ACC112 (cell line): Measurements from ENCODE around the gene APOC3.

Experiments used
- H2AFZ ChIP-seq: fragments of 200-600 bp; sonication (generic); one replicate; pipeline ENCODE4 v1.6.0; 2017; ENCODE audit warnings: antibody characterized with exemption, low read length; ENCODE audit not compliant: unreplicated experiment
- H3K27ac ChIP-seq: fragments of 200-600 bp; sonication (generic); 2 replicates; pipeline ENCODE4 v1.5.1; 2014; ENCODE audit warnings: low read depth, mild to moderate bottlenecking, antibody characterized with exemption, low read length, moderate library complexity
- H3K27me3 ChIP-seq: fragments of 200-600 bp; sonication (generic); 2 replicates; pipeline ENCODE4 v1.6.1; 2014; ENCODE audit warnings: mild to moderate bottlenecking, antibody characterized with exemption, low read length, moderate library complexity, mixed read lengths; ENCODE audit not compliant: insufficient read depth
- H3K36me3 ChIP-seq: fragments of 200-600 bp; sonication (generic); 2 replicates; pipeline ENCODE4 v1.6.1; 2016; ENCODE audit warnings: mild to moderate bottlenecking, antibody characterized with exemption, low read length, moderate library complexity, mixed read lengths; ENCODE audit not compliant: insufficient read depth
- H3K4me1 ChIP-seq: fragments of 200-600 bp; sonication (generic); one replicate; pipeline ENCODE4 v1.6.1; 2016; ENCODE audit warnings: low read length, mixed read lengths; ENCODE audit not compliant: insufficient read depth, unreplicated experiment, control insufficient read depth
- H3K4me3 ChIP-seq: fragments of 200-600 bp; sonication (generic); 2 replicates; pipeline ENCODE4 v1.5.1; 2014; ENCODE audit warnings: mild to moderate bottlenecking, low read depth, low read length
- H3K79me2 ChIP-seq: fragments of 200-600 bp; sonication (generic); one replicate; pipeline ENCODE4 v1.6.0; 2016; ENCODE audit warnings: low read length; ENCODE audit not compliant: control insufficient read depth, unreplicated experiment, insufficient read depth

The APOC3 gene

DNA sequence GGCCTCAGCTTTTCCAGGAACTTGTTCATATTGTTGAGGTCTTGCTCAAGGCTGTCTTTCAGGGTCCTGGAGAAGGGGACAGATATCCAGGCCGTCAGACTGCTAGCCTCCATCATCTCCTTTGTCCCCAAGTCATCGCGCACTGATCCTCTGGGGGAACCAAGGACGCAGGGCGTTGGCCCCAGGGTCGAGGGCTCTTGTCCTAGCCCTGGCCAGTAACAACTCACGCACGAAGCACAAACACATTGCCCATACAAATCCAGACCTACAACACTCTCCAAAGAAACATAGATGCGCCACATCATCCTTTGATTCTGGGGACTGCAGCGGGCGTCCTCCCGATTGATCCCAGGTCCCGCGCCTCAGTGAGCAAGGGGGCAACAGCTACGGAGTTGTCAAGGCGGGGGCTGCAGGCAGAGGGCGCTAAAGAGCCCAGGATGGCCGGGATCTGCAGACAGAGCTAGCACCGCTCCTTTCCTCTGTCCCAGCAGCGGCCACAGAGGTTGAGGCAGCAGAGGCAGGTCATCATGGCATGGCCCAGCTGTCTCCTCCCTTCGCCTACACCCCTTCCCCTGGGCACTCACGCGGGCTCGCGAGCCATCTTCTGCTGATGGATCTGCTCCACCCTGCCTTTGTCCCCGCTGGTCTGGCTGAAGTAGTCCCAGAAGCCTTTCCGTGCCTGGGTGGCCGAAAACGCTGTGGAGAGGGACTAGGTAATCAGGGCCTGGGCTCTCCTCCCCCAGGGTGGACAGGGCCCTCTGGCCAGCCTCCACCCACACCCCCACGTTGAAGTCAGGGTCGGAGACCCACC lies 38.5 kb upstream of the APOC3 start:
- Histone ChIP-seq H3K36me3 (peaks cover 4% of the 10 kb centered on the region; the same call in 1 of the 2 replicates), H2AFZ (no peak overlapping the region), H3K4me1 (peaks cover 32% of the 10 kb centered on the region), H3K27me3 (no peaks in the 10 kb centered on the region), H3K27ac (no peak overlapping the region), H3K79me2 (peaks cover 16% of the 10 kb centered on the region), H3K4me3 (no peak overlapping the region)

DNA sequence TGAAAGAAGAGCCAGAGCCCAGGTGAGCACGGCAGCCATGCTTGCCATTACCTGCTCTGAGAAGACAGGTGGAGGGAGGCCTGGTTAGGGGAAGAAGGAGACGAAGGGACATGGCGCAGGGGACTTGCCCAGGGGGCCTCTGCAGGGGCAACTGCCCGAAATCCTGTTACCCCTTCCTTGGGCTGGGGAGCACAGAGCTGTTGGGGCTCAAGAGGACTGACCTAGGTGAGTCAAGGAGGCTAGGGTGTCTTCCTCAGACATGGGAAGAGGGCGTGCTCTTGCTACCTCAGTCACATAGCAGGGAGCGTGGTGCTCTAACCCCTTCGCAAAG lies 37.9 kb upstream of the APOC3 start, which contains the start of gene APOA5:
Gene APOA5, minus strand, starts transcription at position 67 of the 331 bp plus-strand sequence. Its CDS starts 19 bp downstream, at position 48.
- H2AFZ ChIP-seq, result no peak within 1 kb of the TSS
- no peak within 1 kb of the TSS for H3K4me3 ChIP-seq
- H3K27me3 ChIP-seq, result no peaks in the 10 kb centered on the region
- H3K79me2 ChIP-seq, result peaks cover 10% of the 10 kb centered on the region
- no peaks in the 10 kb centered on the region for H3K36me3 ChIP-seq
- H3K27ac ChIP-seq, result peak within 1 kb of the TSS; percentile 23
- peaks cover 27% of the 10 kb centered on the region for H3K4me1 ChIP-seq

- no peak overlapping the region for H2AFZ ChIP-seq
- H3K4me1 ChIP-seq, result peaks cover 24% of the 10 kb centered on the region
- H3K4me3 ChIP-seq, result no peak overlapping the region
- peak overlapping the region; percentile 23 for H3K27ac ChIP-seq
- no peaks in the 10 kb centered on the region for H3K27me3 ChIP-seq
- H3K79me2 ChIP-seq, result peaks cover 5% of the 10 kb centered on the region
- no peaks in the 10 kb centered on the region for H3K36me3 ChIP-seq
These were observed 37.4 kb upstream of the APOC3 start for GRCh38 chr11:116792144-116792868.

- H3K27me3 ChIP-seq, result no peaks in the 10 kb centered on the region
- no peaks in the 10 kb centered on the region for H3K79me2 ChIP-seq
- H3K4me3 ChIP-seq, result no peak overlapping the region
- H3K36me3 ChIP-seq, result no peaks in the 10 kb centered on the region
- H2AFZ ChIP-seq, result peak overlapping the region; percentile 9
- H3K4me1 ChIP-seq, result peaks cover 24% of the 10 kb centered on the region
- peak overlapping the region; percentile 23 for H3K27ac ChIP-seq
These were observed 36.6 kb upstream of the APOC3 start for GRCh38 chr11:116792869-116793771.

DNA sequence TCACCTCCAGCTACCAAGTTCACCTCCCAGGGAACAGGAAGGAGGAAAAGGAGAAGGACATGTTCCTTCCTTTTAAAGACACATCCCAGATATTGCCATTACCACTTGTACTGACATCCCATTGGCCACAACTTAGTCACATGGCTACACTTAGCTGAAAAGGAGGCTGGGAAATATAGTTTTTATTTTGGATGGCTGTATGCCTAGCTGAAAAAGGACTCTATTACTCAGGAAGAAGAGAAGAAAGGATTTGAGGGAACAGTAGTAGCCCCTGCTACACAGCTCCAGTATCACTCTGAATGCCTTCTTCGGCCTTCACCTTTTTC lies 36.0 kb upstream of the APOC3 start:
- no peak overlapping the region for H3K4me3 ChIP-seq
- H2AFZ ChIP-seq, result no peak overlapping the region

DNA sequence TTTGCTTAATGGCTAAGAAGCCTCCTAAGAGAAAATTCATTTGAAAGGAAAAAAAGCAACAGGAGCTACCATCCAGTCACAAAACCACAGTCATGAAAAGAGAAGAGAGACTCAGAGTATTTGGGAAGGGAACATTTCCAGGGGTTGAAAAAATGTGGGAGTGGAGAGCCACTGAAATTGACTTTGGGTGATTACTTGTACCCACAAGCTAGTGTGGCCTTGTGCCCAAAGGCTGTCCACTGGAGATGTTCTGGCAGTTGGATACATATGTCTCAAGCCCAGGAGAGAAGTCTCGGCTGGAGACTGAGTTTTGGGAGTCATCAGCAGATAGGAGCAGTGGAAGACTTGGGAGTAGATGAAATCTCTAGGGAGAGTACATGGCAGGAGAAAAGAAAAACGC lies 34.9 kb upstream of the APOC3 start:
- Histone ChIP-seq H3K27ac (no peak overlapping the region), H2AFZ (no peak overlapping the region), H3K27me3 (no peaks in the 10 kb centered on the region), H3K36me3 (no peaks in the 10 kb centered on the region), H3K79me2 (no peaks in the 10 kb centered on the region), H3K4me1 (peaks cover 20% of the 10 kb centered on the region), H3K4me3 (no peak overlapping the region)

More for the DNA sequence above, 36.0 kb upstream of the APOC3 start:
- no peaks in the 10 kb centered on the region for H3K27me3 ChIP-seq
- peaks cover 20% of the 10 kb centered on the region for H3K4me1 ChIP-seq
- no peaks in the 10 kb centered on the region for H3K79me2 ChIP-seq
- H3K27ac ChIP-seq, result peak overlapping the region; percentile 23; the same call in 1 of the 2 replicates
- no peaks in the 10 kb centered on the region for H3K36me3 ChIP-seq

DNA sequence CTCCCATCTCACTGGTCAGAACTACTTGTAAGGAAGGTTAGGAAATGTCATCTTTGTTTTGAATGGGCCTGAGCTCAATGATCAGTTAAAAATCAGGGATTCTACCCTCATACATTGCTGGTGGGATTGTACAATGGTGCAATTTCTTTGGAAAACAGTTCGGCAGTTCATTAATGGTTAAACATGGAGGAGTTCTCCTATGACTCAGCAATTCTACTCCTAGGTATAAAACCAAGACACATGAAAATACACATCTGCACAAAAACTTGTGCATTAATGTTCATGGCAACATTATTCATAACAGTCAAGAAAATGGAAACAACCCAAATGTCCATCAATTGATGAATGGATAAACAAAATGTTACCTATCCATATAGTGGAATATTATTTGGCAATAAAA lies 33.2 kb upstream of the APOC3 start:
- Histone ChIP-seq H3K4me1 (peaks cover 17% of the 10 kb centered on the region), H3K36me3 (no peaks in the 10 kb centered on the region), H3K27me3 (no peaks in the 10 kb centered on the region), H3K27ac (no peak overlapping the region), H2AFZ (no peak overlapping the region), H3K4me3 (no peak overlapping the region), H3K79me2 (no peaks in the 10 kb centered on the region)

- Histone ChIP-seq H3K36me3 (no peaks in the 10 kb centered on the region), H2AFZ (no peak overlapping the region), H3K27ac (no peak overlapping the region), H3K27me3 (no peaks in the 10 kb centered on the region), H3K4me1 (peaks cover 9% of the 10 kb centered on the region), H3K79me2 (no peaks in the 10 kb centered on the region), H3K4me3 (no peak overlapping the region)
These were observed 31.9 kb upstream of the APOC3 start for GRCh38 chr11:116797816-116798215.

- no peaks in the 10 kb centered on the region for H3K36me3 ChIP-seq
These were observed 31.3 kb upstream of the APOC3 start for GRCh38 chr11:116798368-116798767.

DNA sequence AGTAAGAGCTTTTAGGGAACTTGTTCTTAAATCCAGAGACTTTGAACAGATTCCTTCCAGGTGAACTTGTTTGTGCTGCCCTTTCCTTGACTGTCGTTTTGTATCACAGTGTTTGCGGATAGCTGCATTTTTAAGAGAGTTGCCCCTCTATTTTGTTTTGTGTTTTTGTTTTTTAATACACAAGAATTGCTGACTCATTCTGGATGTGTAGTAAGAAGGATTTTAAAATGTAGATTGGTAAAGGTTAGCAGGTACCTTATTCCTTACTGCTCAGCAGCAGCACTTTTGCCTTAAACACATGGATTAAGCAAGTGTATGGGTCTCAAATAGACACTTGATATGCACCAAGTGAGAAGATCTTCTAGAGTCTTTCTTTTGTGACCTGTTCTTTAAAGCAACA lies 29.1 kb upstream of the APOC3 start:
- H2AFZ ChIP-seq, result peak overlapping the region; percentile 12
- H3K27ac ChIP-seq, result no peak overlapping the region
- no peaks in the 10 kb centered on the region for H3K79me2 ChIP-seq
- no peaks in the 10 kb centered on the region for H3K4me1 ChIP-seq
- no peaks in the 10 kb centered on the region for H3K36me3 ChIP-seq
- H3K4me3 ChIP-seq, result no peak overlapping the region
- H3K27me3 ChIP-seq, result no peaks in the 10 kb centered on the region

More at GRCh38 chr11:116798368-116798767, 31.3 kb upstream of the APOC3 start:
- H3K27ac ChIP-seq, result no peak overlapping the region
- H3K27me3 ChIP-seq, result no peaks in the 10 kb centered on the region
- no peak overlapping the region for H3K4me3 ChIP-seq
- H3K4me1 ChIP-seq, result peaks cover 3% of the 10 kb centered on the region
- H3K79me2 ChIP-seq, result no peaks in the 10 kb centered on the region
- no peak overlapping the region for H2AFZ ChIP-seq
